Stimulated activated CD8-positive, alpha-beta memory T cell treated with anti-CD3 and anti-CD28 coated beads, Interleukin-12 subunit alpha, Interleukin-12 subunit beta, amount 100 ng/mL, for 24 hours (primary cell): ENCODE data around the gene BORA.
"Not testable (repeated sequence)": the region's sequence is repeated elsewhere in the genome, so short reads cannot be mapped to it uniquely, and the experiment has no call there.

Source experiments
- DNase-seq: peaks from one replicate; pipeline ENCODE4 v3.0.0-alpha.2; 2020; ENCODE audit errors: extremely low read depth

Gene BORA

DNA sequence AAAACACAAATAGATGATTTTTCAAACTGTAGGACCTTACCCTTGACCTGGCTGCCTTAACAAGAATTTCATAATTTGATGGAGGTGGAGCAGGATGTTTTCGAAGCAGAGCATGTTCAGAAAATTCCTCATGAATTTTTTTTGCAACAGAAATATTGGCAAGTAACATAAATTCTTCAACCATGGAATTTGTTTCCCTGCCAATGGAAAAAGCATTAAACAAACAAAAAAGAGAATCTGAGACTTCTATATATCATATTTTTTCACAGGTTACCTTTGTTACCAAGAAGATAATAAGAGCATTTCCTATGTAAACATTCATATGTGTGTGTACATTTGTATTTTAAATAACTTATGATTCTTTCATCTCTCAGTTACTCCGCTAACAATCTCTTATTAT lies 35.7 kb downstream of the BORA start:
- DNase-seq = no peak

DNA sequence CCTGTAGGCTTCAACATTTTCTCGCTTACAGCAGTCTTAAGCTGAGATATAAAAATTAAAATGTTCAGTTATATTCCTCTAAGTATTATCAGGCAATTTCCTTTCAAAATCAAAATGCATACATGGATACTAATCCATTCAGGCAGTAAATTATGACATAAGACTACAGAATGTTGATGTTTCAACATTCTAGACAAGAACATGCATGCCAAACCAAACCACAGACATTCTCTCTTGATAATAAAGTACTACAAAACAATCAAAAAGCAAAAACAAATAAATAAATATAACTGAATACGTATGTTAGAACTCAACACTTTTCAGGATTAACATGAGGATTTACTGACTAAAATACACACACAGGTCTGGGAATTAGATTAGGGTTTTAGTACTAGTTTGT lies 46.3 kb downstream of the BORA start:
- DNase-seq = no peak

DNA sequence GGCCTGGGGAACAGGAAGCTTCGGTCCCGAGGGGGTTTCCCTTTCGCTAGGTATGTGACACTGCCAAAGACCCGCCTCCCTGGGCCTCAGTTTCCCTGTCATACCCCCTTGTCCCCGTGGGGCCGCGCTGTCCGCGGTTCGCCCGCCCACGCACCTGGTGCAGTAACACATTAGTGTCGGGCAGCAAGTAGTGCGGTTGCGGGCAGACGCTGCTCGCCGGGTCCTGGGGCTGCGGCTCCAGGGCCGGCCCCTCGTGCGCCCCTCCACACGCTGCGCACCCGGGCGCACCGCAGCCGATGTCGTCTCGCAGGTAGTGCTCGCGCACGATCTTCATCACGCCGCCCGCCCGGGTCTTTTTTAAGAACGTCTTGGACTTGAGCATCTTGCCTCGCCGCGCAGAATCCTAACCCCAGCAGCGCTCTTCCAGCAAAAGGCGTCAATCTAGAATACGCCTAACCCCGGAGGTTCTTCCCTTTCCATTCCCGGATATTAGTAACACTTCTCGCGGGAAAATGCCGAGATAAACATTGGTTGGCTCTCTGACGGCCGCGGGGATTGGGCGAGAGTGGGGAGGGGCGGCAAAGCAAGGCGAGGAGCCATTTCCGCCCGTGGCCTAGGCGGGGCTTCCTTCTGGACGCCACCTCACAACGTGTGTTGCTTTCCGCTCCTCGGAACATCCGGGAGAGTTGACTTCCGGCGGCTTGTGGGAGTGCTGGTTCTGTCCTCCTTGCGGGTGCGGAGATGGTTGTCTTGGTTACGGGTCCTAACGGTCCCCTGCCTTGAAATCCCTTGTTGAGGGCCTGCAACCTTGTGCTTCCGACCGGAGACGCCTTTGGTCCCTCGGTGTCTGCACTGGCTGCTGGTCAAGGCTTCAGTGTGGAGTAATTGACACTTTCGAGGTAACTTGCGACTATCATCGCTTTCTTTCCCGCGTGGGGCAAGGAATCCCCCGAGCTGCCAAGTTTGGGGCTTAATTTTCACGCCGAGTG lies 54.0 kb downstream of the BORA start, which contains the start of the genes DIS3 and PIBF1:
Gene DIS3, minus strand, starts transcription at position 450 of the 989 bp plus-strand sequence. Its CDS starts 68 bp downstream, at position 382.
Gene PIBF1, plus strand, starts transcription at position 683 of the 989 bp plus-strand sequence. CDS start 1,337 bp downstream, outside the sequence.
- peak; percentile 97 for DNase-seq

DNA sequence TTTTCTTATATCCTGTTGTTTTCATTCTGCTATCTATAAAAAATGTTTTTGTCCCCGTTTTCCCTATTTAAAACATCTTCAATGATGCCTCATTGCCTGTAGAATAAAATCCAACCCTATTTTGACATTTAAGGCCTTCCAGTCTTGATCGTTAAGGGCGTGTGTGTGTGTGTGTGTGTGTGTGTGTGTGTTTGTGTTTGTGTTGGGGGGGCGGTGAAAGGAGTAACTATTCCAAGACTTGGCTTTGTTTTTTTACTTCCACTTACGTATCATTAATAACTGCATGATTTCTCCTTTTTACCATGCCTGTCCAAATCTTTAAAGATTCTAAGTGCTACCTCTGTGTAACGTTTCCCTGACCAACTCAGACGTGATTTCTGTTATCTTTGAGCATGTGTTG lies 55.0 kb downstream of the BORA start:
- DNase-seq = no peak

DNA sequence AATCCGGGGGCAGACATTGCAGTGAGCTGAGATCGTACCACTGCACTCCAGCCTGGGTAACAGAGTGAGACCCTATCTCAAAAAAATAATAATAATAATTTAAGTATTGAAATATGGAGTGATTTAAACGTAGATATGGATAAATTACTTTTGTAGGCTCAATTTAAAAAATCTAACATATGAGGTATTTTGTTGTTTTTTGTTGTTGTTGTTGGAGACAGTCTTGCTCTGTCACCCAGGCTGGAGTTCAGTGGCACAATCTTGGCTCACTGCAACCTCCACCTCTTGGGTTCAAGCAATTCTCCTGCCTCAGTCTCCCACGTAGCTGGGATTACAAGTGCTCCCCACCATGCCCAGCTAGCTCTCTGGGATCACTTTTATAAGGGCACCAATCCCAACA lies 57.0 kb downstream of the BORA start:
- not testable (repeated sequence) for DNase-seq

DNA sequence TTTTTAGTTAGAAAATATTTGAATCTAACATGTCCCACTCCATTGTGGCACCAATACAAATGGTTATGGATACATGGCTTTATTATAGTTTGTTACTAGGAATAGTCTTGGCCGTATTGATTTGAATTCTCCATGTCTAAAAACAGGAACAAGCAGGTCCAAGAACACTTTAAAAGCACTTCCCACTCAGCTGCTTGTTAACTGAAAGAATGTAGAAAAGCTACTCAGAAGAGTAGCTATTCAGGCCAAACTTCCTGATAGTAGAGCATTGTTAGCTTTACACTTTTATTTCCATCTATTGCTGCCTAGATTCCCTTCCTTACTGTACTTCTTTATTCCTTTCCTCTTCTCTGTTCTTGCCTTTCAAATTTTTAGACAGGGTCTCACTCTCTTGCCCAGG lies 61.1 kb downstream of the BORA start:
- no peak for DNase-seq

DNA sequence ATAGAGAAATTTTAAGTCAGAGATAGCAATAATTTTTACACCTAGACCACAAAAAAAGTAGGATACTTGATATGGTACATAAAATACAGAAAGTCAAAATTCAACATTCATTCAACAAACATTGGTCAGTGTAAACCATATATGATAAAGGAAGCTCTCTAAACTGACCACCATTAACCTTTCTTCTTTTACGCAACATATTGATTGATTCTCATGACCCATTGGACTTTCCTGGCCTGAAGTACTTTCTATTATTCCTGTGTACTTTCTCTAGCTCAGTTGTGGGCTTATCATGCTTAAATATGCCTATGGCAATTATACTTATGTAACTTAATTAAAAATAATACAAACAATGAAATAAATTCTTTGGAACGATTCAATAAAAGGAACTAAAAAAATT lies 64.9 kb downstream of the BORA start:
- no peak for DNase-seq

DNA sequence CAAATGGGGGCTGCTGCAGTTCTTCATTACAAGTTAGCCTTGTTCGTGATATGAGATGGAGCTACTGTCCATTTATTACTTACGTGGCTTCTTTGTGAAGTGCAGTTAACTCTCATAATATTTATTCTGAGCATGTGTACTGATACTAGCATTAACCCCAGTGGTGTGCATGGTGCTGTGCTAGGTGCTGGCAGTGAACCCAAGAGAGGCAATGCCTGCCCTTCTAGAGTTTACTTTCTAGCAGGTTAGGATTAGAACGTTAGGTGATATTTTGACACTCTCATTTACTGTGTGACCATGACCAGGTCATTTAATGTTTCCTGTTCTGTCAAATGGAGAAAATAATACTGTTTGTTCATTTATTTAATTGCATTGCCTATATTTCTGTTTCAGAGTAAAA lies 71.1 kb downstream of the BORA start:
- no peak for DNase-seq

DNA sequence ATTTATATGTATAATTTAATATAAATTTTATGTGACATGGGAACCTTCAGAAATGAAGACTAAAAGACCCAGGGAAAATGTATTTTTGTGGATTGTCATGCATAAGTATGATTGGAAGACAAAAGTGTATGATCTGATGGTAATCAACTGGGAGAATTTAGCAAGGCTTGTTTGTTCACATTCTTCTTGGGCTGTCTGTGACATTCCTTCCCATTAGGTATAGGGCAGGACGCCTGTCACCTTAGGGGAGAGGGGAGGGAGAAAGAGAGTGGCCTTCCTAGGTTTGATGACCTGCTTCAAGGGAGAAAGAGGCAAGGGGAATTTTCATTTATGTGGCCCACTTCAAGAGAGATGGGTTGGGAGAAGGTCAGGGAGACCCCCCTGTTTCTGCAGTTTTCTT lies 76.6 kb downstream of the BORA start:
- DNase-seq = no peak
